NCI-H446 treated with DMSO at 0.1 percent for 48 hours (cell line): ENCODE results near the gene ADTRP.

Experiments
- DNase-seq: peaks from one replicate; lab custom pipeline; 2025; lab: John Stamatoyannopoulos, UW

The ADTRP gene

GRCh38 chr6:11722805-11723631 is 55.6 kb downstream of the ADTRP start:
- DNase-seq, result no peak

DNA sequence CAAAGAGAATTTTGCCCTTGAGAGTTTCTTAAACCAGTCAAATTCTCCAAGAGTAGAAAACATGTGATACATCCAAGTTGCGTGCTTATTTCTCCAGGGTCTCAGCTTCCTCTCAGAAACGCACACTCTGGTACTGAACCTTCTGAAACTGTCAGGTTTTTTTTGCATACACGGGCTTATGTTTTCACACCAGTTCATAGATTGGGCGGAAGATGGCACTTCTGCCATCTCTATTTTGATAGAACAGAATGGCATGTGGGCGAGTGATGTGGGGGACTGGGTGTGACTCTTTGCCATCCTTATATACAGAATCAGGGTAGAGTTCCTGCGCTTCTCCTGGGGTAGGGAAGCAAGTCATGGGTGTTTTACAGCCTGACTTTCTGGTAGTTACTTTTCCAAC is 56.4 kb downstream of the ADTRP start:
- no peak for DNase-seq

DNA sequence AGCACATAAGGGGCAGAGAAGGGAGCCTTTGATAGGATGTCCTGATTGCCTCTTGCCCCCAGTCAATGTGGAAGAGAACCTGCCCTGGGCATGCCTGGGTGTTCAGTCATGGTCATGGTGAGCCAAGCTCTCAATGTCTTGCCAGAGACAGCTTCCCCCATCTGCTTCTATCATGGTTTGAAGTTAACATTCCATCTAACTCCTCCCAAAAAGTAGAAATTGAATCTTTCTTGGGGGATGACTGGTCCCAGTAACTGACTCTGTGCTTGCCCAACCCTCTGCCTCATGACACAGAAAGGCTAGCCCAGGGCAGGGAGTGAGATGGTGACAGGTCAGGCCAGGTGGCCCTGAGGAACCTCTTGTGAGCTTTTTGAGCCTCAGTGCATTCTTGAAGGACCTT is 60.1 kb downstream of the ADTRP start:
- no peak for DNase-seq

DNA sequence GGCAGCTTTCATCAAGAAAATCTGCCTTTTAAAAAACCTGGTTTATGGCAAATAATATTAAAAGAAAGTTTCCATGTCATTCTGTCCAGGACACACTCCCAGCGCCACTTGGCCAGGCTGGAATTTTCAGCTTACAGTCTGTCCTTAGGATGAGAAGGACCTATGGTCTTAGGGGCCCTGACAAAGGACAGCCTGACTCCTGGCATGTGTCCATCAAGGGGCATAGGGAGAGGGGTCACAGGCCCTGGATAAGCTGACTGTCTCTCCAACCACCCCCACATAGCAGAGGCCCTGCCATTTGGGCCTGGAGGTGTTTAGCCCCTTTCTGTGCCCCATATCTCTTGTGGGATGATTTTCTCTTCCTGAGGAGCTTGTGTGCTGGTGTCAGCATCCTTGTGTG is 60.6 kb downstream of the ADTRP start:
- no peak for DNase-seq

- no peak for DNase-seq
These were observed 63.8 kb downstream of the ADTRP start for GRCh38 chr6:11714798-11715285.

- no peak for DNase-seq
These were observed 64.3 kb downstream of the ADTRP start for GRCh38 chr6:11714116-11714797.

- no peak for DNase-seq
These were observed 65.8 kb downstream of the ADTRP start for GRCh38 chr6:11712760-11713159.

GRCh38 chr6:11711984-11712711 is 66.5 kb downstream of the ADTRP start:
- no peak for DNase-seq

- no peak for DNase-seq
These were observed 67.3 kb downstream of the ADTRP start for GRCh38 chr6:11711003-11711983.

GRCh38 chr6:11710311-11710761 is 68.3 kb downstream of the ADTRP start:
- no peak for DNase-seq

DNA sequence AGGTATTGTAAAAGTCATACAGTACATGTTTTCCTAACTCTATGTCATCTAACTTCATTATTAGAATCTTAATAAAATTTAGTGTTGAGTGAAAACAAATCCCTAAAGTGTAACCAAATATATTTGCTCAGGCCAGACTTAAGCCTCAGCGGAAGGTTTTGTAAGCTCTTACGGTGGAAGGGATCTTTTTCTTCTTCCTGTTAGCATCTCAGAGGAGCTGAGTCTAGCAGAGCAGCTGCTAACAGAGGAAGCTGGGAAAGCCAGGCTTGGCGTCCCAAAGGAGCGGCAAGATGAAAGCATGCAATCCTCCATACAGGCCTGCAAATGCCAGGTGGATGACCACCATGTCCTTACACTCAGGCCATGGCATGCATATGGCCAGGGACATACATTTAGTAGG is 72.4 kb downstream of the ADTRP start:
- no peak for DNase-seq

DNA sequence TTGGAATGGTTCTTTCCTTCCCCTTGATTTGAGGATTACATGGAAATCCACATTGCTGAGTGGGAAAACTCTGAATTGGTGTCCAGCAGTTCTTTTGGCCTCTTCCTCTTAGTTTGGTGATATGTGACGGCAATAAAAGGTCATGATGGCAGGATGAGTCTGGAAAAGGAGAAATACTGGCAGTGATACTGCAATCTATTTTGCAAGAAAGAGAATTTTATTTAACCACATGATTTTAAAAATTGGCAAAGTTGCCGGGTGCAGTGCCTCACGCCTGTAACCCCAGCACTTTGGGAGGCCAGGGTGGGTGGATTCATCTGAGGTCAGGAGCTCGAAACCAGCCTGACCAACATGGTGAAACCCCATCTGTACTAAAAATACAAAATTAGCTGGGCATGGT is 73.1 kb downstream of the ADTRP start:
- DNase-seq, result no peak

GRCh38 chr6:11705069-11705468 is 73.5 kb downstream of the ADTRP start:
- no peak for DNase-seq

DNA sequence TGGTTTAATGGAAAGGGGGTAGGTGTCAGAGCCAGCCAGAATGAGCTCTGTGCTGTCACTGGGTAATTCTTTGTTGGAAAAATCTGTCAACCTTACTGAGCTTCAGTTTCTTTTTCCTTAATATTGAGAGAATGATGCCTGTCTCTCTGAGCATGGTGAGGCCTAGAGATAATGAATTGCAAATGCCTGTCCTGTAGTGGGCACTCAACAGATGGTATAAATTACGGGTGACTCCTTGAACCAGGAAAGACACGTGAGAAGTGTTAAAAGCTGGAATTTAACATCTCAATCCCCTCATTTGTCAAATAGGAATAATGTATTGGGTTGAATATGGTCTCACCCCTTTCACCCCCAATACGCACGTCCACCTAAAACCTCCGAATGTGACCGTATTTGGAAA is 74.9 kb downstream of the ADTRP start:
- DNase-seq, result no peak

GRCh38 chr6:11702500-11703130 is 76.0 kb downstream of the ADTRP start:
- DNase-seq, result no peak

- no peak for DNase-seq
These were observed 76.5 kb downstream of the ADTRP start for GRCh38 chr6:11702089-11702488.

GRCh38 chr6:11701573-11701972 is 77.0 kb downstream of the ADTRP start:
- no peak for DNase-seq

DNA sequence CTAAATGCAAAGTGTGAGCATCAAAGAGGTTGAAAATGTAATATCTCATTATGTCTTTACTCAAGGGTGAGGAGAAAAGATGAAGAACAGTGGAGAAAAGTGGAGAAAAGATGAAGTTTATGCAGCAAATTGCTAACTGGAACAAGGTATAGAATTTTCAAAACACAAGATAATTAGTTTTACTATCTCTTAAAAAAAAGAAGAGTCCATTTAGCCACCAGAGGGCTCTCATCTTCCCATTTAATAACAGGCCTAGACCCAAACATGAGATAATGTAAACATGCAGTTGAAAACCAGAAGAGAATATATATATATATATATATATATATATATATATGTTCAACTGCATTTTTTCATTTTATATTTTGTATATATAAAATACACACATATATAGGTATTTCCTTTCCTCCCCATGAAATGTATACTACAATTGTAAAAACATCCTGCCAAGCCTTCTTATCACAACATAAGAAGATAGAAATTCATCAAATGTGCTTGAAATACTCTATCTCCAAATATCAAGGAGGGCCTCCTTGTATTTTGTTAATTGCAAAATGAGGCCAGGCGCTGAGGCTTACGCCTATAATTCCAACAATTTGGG is 78.4 kb downstream of the ADTRP start:
- DNase-seq, result peak; percentile 22

DNA sequence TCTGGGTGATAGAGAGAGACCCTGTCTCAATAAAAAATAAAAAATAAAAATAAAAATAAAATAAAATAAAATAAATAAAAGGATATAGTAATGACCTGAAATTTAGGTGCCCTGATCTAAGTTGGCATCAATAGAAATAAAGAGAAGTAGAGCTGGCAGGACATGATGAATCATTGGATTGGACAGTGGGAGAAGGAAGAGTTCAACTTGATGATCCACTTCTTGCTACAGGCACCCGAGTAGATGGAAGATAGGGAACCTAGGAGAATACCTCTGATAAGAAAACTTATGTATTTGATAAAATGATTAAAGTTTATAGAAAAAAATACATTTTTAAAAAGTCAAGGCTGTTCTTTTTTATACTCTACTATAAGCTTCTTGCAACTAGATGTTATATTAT is 79.0 kb downstream of the ADTRP start:
- DNase-seq, result no peak
